Stimulated activated CD4-positive, alpha-beta T cell treated with anti-CD3 and anti-CD28 coated beads, TNF-alpha, amount 100 ng/mL, for 24 hours (primary cell): ENCODE results near the gene RUNX2.

Source experiments
- DNase-seq, 3 experiments: peaks; one replicate each; pipeline ENCODE4 v3.0.0-alpha.2; 2020; ENCODE audit warnings: low read depth in 3 of 3

The RUNX2 gene

DNA sequence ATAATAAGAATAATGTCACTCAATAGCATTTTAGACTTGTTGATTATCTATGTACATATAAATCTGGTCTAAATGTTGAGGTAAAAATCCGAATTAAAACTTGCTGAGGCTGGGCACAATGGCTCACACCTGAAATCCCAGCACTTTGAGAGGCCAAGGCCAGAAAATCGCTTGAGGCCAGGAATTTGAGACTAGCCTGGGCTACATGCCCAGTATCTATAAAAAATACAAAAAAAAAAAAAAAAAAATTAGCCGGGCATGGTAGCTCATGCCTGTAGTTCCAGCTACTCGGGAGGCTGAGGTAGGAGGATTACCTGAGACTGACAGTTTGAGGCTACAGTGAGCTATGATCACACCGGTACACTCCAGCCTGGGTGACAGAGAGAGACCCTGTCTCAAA is 83.8 kb downstream of the RUNX2 start:
- DNase-seq = no peak

DNA sequence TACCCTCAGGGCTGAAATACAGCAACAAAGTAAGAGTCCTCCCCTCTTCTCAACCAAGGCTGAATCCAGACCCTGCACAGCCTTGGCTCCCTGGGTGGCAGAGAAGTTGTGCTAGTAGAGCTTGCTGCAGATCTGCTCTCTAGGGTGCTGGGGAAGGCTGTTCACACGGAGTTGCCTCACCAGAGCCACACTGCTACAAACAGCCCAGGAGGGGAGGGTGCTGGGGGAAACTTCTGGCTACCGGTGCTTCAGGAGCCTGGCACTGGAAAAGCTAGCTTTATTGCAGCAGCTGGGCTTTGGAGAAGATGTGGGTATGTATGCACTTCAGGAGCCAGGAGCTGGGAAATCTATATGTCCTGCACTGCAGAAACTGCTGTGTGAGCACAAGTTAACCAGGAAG is 87.2 kb downstream of the RUNX2 start:
- no peak for DNase-seq

DNA sequence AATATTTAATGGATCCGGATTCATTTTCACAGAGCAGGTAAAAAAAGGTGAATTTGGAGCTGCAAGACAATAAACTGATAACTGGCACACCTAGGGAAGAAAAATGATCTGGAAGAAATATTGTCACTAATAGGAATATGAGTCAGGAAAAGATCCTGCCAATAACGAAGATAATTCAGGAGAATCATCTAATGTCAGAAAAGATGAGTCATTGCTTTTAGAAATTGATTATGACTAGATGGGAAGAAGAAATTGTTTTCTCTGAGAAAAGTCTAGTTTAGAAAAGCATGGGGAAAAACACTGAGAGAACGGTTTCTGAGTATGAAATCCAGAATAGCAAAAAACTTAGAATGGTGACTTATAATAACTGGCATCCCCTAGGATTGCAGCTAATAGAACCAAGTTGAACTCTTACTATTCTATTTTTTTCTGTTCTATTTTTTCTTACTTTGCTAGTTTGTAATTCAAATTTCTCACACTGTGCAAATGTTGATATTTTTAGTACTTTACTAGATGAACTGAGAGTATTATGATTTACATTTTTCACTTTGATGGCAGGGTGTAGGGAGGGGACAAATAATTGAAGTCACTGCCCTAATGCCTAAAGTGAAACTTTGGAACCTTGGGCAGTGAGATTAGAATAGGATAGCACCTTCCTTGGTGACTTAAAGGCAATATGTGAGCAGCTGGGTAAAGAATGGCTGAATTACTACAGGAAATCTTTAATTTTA is 87.8 kb downstream of the RUNX2 start:
- no peak for DNase-seq

DNA sequence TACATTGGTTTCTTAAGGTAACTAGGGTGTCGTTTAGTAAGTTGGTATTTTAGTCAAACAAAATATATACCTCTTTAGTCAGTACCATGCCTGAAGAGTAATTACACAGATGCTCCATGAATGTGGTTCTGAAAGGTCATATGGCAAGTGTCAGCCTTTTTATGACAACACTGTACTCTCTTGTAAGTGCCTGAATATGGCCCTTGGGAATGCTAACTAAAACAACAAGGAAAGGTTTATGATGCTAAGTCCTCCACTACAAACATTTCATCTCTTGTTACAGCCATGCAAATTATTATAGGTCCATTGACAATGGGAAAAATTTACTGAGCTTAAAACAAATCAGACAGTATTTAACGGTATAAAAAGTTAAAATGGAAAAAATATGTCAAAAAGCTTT is 88.6 kb downstream of the RUNX2 start:
- no peak for DNase-seq

DNA sequence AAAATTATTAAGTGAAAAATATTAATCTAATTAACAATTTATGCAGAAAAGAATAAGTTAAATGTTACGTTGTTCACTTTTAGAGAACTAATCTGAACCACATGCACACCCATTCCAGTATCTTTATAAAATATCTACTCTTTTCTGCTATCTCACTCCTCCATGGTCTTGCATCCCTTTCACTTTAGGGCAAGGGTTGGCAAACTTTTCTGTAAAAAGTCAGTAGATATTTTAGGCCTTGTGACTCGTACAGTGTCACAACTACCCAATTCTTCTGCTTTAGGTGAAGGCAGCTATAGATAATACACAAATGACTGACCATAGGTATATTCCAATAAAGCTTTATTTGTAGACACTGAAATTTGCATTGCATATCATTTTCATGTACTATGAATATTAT is 89.3 kb downstream of the RUNX2 start:
- DNase-seq = no peak

DNA sequence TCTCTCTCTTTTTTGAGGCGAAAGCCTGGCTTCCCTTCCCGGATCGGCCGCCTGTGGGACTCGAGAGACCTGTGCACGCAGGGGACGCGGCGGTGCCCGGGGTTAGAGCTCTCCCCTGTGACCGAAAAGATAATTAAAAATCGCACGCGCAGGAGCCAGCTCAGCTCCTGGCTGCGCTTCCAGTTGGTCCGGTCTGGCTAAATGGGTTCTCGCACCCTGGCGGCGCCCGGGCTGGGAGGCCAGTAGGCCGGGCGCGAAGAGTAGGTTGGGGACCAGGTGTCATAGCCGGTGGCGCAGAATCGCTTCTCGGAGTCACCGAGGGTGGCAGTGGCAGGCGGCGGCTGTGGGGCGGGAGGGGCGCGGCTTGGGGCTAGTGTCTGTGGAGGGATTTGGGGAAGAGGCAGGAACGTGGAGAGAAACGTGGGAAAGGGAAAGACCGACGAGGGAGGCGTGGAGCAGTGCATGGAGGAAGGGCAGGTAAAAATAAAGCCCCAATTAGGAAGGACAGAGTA is 91.5 kb downstream of the RUNX2 start:
- DNase-seq = peak in 1 of 3 experiments; percentile 70

DNA sequence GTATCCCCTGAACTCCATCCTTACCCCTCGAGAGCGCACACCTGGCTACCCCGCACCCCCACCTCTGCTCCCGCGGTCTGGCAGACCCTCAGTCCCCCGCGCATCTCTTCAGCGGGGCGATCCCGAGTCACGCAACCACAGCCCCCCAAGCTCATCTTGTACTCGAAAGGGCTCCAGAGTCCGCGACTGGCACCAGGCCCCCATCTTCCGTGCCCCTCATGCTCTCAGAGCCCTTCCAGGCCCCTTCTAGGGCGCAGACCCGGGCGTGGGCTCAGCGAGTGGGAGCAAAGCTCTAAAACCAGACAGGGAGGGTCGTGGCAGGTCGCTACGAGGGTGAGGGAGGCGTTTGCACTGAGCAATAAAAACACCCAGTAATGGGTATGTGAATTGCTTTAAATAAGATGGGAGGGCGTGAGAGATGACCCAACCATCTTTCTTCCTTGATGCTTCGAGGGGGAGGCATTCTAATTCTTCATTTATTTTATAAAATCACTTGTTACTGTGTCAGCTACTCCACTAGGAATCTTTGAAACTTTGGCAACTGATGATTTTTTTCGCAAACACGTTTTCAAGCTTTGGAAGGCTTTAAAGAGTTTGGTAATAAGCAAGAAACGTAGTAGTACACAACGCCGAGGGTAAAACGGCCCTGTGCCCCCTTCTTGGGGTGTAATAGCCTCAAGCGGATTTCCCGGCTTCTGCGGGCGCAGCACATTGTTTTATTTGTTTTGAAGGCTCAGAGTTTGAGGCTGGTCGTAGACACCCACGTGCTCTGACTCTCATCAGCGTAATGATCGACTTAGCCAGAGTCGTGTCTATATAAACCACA is 92.2 kb downstream of the RUNX2 start:
- DNase-seq = peak in 1 of 3 experiments; percentile 62

DNA sequence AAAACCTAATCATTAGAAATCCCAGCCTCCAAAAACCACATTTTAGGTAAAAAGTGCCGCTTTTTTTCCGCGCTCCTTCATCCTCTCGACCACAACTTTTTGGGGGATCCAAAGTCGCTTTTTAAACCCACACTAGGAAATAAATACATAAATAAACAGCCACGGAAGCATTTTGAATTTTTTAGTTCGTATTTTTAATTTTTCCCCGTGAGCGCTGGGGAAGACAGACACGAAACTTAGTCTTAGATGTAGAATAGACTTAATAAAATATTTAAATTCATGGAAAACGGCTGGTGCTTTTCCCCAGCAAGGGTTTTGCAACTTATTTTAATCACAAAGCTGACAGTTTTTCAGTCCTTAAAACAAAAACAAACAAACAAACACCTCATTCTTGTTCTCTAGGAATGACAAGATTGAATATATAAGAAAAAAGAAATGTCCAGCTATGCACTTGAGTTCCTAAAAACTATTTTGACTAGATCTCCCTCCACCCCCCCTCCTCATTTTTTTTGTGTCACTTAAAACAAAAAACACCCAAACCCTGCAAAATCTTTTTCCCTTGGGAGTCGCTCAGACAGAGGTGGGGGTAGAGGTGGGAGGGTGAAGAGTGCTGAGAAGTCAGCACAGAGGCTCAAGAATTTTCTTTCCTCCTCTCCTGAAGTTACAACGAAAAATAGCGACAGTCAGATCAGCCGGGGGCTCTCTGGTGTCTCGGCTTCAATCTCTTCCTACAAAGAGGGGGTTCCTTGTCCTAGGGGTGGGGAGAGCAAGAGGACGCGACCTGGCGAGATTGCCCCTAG is 93.0 kb downstream of the RUNX2 start:
- no peak for DNase-seq

DNA sequence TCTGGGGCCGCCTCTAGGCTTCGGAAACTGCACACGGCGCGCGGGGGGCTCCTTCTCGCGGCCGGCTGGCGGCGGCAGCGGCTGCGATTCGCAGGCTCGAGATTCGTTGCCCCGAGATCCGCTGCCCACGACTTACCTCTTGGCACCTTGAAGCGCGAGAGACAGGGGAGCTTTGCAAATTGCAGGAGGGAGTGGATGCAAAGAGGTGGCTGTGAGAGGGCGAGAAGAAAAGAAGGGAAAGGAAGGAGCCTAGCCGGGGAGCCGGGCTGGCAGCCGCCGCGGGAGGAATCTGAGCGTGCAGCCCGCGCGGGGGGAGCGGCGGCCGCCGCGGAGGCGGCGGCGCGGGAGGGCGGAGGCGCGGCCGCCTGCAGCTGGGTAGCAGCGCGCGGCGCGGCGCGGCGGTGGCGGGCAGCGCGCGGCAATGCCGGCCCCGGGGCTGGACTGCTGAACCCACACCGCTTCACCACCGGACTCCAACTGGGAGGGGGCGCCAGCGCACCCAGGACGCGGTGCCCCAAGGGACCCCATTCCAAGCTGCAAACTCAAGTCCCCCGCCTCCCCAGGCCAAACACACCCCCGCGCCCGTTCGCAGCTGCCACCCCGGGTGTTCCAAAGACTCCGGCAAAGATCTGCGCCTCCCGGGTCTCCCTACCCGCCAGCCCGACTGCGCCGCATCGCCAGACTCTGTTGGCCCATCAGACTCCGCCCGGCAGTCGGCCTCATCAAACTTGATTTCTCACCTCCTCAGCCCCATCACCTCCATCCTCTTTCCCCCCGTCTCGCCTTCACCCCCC is 93.8 kb downstream of the RUNX2 start:
- DNase-seq = peak in 2 of 3 experiments; percentile 39 to 64

DNA sequence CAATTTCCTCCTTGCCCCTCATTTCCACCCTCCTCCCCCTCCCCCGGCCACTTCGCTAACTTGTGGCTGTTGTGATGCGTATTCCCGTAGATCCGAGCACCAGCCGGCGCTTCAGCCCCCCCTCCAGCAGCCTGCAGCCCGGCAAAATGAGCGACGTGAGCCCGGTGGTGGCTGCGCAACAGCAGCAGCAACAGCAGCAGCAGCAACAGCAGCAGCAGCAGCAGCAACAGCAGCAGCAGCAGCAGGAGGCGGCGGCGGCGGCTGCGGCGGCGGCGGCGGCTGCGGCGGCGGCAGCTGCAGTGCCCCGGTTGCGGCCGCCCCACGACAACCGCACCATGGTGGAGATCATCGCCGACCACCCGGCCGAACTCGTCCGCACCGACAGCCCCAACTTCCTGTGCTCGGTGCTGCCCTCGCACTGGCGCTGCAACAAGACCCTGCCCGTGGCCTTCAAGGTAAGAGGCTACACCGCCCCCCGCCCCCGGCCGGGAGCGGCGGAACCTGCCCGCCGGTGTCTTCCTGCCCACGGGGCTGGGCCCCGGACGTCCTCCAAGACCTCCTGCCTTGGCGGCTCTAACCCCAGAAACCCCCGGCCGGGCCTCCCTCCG is 94.5 kb downstream of the RUNX2 start:
- peak in 2 of 3 experiments; percentile 28 to 55 for DNase-seq

DNA sequence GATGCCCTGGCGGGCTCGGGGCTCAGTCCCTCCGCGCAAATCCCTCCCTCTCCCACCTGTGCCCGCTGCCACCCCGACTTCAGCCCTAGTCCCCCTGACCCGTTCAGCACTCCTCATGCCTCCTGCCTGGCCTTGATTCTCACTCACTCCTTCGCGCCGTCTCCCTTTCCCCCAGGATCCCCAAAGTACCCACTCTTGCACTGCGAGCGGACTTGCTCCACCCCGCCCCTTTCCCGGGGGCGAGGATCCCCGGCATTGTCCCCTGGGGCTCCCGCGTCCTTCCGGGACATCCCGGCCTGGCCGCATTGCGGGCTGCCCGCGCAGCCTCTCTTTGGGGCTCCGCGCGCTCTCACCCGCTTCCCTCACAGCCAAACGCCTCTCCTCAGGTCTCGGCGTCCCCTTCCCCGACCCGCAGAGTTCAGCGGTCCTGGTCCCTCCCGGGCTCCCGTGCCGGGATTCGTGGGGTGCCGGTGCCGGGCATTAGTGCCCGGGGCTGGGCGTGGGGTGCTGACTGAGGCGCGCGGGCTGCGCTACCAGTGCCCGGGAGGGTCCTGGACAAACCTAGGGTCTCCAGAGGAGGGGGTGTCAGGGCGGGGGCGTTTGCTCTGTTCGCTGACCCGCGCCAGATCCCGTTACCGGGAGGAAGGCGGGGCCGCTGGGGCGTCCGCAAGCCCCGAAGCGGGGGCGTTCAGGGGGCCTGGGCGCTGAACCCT is 95.1 kb downstream of the RUNX2 start:
- DNase-seq = peak in 2 of 3 experiments; percentile 21 to 43

DNA sequence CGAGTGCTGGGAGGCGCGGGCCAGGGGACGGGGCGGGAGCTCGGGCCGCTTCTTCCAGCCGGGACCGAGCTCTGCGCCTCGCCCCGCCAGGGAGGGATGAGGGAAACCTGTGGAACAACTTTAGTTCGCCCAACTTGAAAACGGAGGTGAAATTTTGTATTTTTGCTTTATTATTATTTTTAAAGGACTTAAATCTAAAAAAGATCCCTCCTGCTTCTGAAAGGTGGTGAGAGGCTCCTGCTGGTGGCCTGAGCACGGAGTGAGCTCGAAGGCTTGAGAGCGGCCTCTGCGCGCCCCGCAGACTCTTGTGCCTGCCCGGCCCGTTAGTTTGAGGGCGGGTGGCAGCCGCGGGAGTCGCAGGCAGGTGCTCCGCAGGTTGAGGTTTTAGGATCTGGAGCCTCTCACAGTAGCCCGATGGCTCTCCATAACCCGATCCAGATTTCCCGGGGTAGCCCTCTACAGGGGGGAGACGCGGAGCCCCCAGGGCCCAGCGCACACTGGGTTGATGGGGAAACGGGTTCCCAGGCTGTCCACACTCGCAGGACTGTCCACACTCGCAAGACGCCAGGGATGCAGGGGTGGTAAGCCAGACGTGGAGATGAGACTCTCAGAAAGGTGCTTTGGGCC is 95.8 kb downstream of the RUNX2 start:
- DNase-seq = peak in 1 of 3 experiments; percentile 21

DNA sequence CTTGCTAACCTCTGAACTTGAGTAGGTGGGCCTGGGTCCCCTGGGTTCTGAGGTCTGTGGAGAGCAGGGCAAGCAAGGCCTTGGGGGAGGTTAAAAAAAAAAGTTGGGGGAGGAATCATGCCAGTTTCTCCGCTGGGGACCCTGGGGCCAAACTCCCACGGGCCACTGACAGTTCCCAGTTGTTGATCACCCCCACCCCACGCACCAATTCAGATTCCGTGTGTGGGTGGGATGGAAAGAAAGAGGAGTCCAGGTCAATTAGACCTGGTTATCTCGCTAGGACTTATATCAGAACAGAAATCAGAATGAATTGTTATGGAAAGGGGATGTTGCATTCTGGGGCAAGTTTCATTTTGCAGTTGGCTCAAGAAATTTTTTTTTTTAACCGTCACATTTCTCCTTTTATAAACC is 96.3 kb downstream of the RUNX2 start:
- DNase-seq = peak in 1 of 3 experiments; percentile 51

DNA sequence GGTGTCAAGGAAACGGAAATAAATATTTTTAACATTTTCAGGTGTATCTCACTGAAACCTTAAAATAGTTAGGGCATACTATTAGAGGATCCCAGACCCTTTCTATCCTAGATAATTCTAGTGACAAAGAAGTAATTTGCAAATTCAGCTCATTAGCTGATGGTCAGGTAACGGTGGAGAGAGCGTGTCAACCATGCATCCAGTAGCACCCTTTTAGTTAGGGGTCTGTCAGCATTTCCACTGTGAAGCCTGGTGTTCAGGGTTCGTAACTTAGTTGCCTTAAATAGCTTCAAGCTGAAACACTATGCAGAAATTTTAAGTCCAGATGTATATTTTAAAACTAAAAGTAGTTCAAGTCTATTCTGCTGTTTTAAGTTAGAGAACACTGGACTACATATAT is 98.1 kb downstream of the RUNX2 start:
- DNase-seq = no peak

DNA sequence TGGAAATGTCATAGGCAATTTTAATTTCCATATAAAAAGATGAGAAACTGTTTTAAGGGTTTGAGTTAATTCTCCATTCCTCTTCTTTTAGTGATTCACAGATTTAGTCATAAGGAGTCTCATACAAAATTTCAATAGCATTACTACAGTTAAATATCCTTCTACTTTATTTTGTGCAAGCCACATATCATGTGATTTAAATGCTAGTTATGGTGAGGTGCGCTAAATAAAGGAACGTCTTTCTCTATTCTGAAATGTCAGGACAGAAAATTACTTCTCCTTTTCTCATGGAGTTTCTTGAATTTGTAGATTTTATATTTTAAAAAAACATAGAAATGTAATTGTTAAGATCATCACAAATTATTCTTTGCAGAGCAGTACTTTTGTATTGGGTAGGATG is 99.6 kb downstream of the RUNX2 start:
- no peak for DNase-seq

DNA sequence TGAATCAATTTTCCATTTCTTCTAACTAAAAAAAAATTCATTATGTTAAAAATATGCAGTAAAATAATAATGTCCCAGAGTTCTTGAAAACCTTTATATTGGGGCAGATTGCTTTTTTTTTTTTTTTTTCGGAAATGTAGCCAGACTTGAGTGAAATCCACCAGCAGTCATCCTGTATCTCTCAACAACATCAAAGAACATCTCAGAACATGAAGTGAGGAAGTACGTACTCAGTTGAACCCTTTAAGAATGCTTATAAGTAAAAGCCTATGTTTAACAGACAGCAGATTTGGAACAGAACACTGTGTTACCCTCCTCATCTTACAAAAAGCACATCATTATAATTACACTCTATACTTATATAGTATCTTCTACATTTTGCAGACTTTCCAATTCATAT is 100.6 kb downstream of the RUNX2 start:
- DNase-seq = no peak

DNA sequence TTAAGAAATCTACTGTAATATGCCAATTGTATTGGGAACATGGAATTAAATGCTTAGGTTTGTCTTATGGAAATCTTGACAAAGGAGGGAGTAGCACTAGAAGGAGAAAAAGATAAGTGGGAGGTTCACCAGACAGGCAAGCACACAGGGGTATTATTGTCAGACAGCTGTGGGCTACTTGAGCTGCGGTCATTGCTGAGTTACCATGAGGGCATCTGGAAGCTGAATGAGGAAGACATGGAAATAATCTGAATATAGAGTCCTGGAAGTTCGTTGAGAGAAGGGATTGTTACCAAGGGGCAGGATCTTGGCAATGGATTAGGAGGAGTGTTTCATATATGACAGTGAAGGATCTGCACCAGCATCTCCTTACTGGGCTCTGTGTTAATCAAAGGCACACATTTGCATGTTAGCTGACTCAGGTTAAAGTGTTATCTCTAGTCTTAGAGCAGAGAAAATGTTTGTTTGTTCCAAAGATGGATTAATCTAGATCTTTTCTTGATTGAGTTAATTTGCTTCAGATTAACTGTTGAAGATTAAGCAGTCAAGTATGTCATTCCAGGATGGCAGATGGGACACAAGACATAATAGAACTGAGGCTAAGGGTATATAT is 102.6 kb downstream of the RUNX2 start:
- no peak for DNase-seq

DNA sequence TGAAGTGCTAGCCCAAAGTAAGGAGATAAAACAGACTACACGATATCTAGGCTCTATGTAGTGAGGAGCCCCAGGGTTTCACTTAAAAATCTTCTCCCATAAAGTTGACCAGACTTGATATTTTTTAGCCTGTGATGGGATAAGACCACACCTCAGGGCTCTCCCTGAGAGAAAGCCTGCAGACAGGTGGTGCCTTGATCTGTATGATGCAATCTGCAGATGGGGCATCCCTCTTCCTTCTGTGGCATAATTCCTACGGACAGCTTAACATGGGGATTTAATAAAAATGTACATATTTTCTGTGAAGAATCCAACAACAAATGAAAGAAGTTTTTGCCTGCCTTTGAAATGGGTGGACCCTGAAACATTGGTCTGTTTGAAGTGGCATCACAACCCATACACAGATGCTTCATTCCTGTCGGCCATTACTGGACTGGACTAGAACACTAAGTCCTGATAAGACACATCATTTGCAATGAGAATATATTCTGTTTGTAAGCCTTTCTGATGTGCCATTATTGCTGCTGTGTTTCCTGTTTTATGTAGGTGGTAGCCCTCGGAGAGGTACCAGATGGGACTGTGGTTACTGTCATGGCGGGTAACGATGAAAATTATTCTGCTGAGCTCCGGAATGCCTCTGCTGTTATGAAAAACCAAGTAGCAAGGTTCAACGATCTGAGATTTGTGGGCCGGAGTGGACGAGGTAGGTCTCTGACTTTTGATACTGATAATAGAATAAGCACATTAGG is 103.4 kb downstream of the RUNX2 start:
- no peak for DNase-seq

DNA sequence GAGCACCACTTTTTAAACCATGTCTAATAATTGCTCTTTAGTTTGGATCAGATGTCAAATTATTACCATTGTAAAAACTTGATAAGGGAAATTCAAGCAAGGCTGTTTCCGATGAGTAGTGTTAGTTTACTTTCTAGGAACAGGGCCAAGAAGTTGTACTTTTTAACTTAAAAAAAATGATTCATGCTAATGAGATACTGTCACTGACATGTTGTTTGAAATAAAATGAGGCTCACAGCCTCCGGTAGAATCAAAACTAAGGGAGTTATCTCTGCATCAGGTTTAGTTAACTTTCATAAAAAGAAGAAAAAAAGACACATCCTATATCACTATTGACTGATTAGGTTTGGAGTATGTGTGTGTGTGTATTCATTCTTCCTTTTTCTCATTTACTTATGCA is 104.8 kb downstream of the RUNX2 start:
- no peak for DNase-seq
